ENCODE results near the gene VEPH1.

The VEPH1 gene

DNA sequence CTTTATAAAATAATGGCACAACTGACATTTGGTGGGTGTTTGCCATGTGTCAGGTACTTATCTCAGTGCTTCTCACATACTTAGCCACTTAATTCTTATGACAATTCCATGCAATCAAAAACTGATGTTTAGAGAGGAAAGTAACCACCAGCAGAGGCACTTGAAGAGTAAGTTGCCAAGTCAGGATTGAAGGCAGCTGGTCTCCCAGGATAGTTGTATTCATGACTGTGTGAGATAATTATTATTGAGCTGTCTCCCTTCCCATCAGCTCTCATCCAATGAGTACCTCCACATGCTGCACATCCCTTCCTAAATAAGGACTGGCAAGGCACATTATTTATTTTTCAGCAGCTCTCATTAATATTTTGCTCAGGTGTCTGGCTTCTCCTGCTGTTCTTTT, 4.8 kb downstream of the VEPH1 start:
- no peak overlapping the region for H3K4me3 ChIP-seq (ENCODE audit: low read depth, low read length)
- DNase-seq (ENCODE audit: low read depth): no peak
- TF ChIP-seq, protein P1, sequence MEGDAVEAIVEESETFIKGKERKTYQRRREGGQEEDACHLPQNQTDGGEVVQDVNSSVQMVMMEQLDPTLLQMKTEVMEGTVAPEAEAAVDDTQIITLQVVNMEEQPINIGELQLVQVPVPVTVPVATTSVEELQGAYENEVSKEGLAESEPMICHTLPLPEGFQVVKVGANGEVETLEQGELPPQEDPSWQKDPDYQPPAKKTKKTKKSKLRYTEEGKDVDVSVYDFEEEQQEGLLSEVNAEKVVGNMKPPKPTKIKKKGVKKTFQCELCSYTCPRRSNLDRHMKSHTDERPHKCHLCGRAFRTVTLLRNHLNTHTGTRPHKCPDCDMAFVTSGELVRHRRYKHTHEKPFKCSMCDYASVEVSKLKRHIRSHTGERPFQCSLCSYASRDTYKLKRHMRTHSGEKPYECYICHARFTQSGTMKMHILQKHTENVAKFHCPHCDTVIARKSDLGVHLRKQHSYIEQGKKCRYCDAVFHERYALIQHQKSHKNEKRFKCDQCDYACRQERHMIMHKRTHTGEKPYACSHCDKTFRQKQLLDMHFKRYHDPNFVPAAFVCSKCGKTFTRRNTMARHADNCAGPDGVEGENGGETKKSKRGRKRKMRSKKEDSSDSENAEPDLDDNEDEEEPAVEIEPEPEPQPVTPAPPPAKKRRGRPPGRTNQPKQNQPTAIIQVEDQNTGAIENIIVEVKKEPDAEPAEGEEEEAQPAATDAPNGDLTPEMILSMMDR (IDR thresholded peaks at IDR 0.05; ENCODE audit: insufficient read depth, low read depth, low read length, missing control alignments): no peak

GRCh38 chr3:157495846-157496245, 7.4 kb downstream of the VEPH1 start:
- DNase-seq (ENCODE audit: low read depth): no peak
- H3K4me3 ChIP-seq (ENCODE audit: low read depth, low read length): no peak overlapping the region
- TF ChIP-seq, protein P1 (IDR thresholded peaks at IDR 0.05; ENCODE audit: insufficient read depth, low read depth, low read length, missing control alignments): no peak

DNA sequence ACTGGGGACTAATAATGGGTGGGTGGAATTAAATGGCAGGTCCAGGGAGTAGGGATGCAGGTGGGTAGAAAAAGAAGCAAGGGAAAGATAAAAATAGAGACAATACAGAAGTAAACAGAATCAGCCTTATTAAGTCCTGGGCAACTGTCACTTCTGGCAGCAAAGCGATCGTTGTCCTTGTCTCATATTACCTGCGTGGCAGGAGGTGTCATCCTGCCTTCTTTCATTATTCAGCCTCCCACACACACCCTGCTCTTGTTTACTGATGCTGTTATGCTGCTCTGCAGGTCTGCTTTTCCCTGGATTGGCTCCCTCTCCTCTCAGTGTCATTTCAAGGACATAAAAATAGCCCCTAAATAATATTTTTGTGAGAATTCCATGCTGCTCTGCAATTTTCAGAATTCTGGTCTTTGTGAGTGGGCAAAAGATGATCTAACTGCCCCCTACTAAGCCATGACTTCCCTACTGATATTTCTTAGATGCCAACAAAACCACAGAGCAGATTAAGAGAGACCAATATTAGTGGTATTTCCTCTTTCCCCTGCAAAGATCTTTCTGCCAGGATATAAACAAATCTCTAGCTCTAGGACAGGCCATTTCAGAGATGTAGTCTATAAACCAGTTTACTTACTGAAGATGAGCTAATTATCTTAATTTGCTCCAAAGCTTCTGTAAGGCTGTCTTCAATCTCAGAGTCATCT, 8.5 kb downstream of the VEPH1 start:
- TF ChIP-seq, protein P1 (IDR thresholded peaks at IDR 0.05; ENCODE audit: insufficient read depth, low read depth, low read length, missing control alignments): no peak
- no peak for DNase-seq (ENCODE audit: low read depth)

DNA sequence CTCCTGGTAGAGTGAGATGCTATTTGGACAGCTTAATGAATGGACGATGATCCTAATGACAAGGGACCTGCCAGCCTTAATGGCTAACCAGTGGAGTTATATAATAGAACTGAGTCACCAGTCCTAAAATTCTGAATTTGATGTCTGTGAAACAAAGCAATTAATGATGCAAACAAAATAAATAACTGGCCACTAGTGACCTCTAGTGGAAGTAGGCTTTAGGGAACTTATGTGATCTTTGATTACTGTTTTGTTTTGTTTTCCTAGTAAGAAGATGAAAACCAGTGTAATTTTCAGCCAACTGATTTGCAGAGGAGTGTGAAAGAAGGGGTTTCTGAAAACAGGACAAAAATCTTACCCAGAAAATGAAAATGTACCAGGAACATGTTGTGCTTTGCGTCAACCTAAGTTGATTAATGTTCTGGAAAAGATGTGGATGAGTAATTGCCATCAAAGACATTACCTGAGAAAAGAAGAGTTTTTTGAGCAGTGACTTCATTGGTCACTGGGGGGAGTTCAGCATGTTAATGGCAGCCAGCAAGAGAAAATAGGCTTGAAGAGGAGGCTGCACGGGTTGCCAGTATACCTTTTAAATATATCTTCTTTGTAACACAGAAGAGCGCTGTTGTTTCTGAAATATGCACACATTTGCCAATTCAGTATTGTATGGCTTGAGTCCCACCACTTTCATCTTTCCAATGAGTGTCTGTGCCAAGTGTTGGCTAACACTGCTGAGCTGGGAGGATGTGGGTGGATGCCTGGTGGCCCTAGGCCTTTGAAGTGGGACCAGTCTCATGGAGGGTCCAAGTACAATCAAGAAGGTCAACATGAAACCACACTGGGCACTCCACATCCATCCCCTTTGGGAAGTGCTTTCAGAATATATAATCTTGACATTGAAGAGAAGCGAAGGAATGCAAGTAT, 9.3 kb downstream of the VEPH1 start:
- TF ChIP-seq, protein P1 (IDR thresholded peaks at IDR 0.05; ENCODE audit: insufficient read depth, low read depth, low read length, missing control alignments): peak; percentile 48
- DNase-seq (ENCODE audit: low read depth): peak; percentile 35

More for the DNA sequence above, 8.5 kb downstream of the VEPH1 start:
- H3K4me3 ChIP-seq (ENCODE audit: low read depth, low read length): no peak overlapping the region

GRCh38 chr3:157491136-157491535, 12.1 kb downstream of the VEPH1 start:
- no peak overlapping the region for H3K4me3 ChIP-seq (ENCODE audit: low read depth, low read length)
- TF ChIP-seq, protein P1 (IDR thresholded peaks at IDR 0.05; ENCODE audit: insufficient read depth, low read depth, low read length, missing control alignments): no peak
- no peak for DNase-seq (ENCODE audit: low read depth)

More for the DNA sequence above, 9.3 kb downstream of the VEPH1 start:
- H3K4me3 ChIP-seq (ENCODE audit: low read depth, low read length): no peak overlapping the region

DNA sequence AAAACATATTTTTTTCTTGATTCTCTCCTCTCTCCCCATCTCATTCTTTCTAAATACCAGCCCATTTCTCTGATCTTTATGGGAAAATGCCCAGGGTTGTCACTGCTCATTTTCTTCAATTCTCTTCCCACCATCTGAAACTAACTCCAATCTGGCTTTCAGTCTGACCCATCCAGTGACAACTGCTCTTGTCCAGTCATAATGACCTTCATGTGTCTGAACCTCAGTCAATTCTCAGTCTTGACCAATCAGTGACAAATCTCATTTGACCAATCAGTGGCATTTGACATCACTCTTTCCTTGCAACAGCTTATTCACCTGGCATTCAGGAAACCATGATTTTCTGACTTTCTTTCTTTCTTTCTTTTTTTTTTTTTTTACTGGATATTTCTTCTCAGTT, 15.1 kb downstream of the VEPH1 start:
- TF ChIP-seq, protein P1 (IDR thresholded peaks at IDR 0.05; ENCODE audit: insufficient read depth, low read depth, low read length, missing control alignments): no peak
- H3K4me3 ChIP-seq (ENCODE audit: low read depth, low read length): no peak overlapping the region
- no peak for DNase-seq (ENCODE audit: low read depth)
